Raji (cell line): ENCODE results near the gene ZFYVE21.

ENCODE experiments used
- POLR2A ChIP-seq: IDR thresholded peaks from 2 replicates; pipeline ENCODE4 v1.6.1; 2011; ENCODE audit warnings: low read depth, low read length, control low read depth; ENCODE audit not compliant: insufficient read depth

Gene ZFYVE21

GRCh38 chr14:103686831-103687485 is 28.7 kb upstream of the ZFYVE21 start:
- TF ChIP-seq POLR2A = no peak

GRCh38 chr14:103687712-103688111 is 27.9 kb upstream of the ZFYVE21 start:
- TF ChIP-seq POLR2A = no peak

- TF ChIP-seq POLR2A = no peak
Measured at GRCh38 chr14:103688441-103688840, 27.2 kb upstream of the ZFYVE21 start.

GRCh38 chr14:103688906-103689902 is 26.4 kb upstream of the ZFYVE21 start:
- TF ChIP-seq POLR2A = no peak

GRCh38 chr14:103690332-103690731 is 25.3 kb upstream of the ZFYVE21 start:
- no peak for TF ChIP-seq POLR2A

GRCh38 chr14:103692159-103692558 is 23.5 kb upstream of the ZFYVE21 start:
- TF ChIP-seq POLR2A = no peak

- TF ChIP-seq POLR2A = no peak
Measured at GRCh38 chr14:103692871-103693270, 22.7 kb upstream of the ZFYVE21 start.

- TF ChIP-seq POLR2A = no peak
Measured at GRCh38 chr14:103693515-103693914, 22.1 kb upstream of the ZFYVE21 start.

- TF ChIP-seq POLR2A = no peak
Measured at GRCh38 chr14:103694572-103695026, 21.0 kb upstream of the ZFYVE21 start.

- no peak for TF ChIP-seq POLR2A
Measured at GRCh38 chr14:103695296-103696069, 20.1 kb upstream of the ZFYVE21 start.

- TF ChIP-seq POLR2A = no peak
Measured at GRCh38 chr14:103696070-103696402, 19.6 kb upstream of the ZFYVE21 start.

- TF ChIP-seq POLR2A = no peak
Measured at GRCh38 chr14:103696466-103697071, 19.0 kb upstream of the ZFYVE21 start.

- no peak for TF ChIP-seq POLR2A
Measured at GRCh38 chr14:103697206-103697602, 18.4 kb upstream of the ZFYVE21 start.

GRCh38 chr14:103697603-103698379 is 17.8 kb upstream of the ZFYVE21 start:
- 0 out of 2 replicates have a peak, but pooled peaks have one; percentile 5 for TF ChIP-seq POLR2A
